Liver (tissue), 9 donors: ENCODE measurements around the gene NPW. TPM values are rescaled to one million over a fixed set of nuclear protein-coding genes. Genes with fewer than 3 reads are reported as not detected.
A peak's percentile ranks its signal among the peaks of the same experiment; 100 is the strongest.

Experiments
- DNase-seq: peaks from one replicate; pipeline ENCODE4 v3.0.0-alpha.2; 2017; ENCODE audit warnings: low spot score
- H3K27ac ChIP-seq, 2 donors: one replicate each; pipeline ENCODE4 v1.7.0; 2013; ENCODE audit warnings: inconsistent platforms in 2 of 2, low read length in 2 of 2, control low read depth in 1 of 2, low read depth in 1 of 2, mild to moderate bottlenecking in 1 of 2
- H3K27me3 ChIP-seq, 4 donors: one replicate each; pipeline versions ENCODE4 v1.6.1 to v1.7.0; 2013; ENCODE audit warnings: low read length in 3 of 4, inconsistent platforms in 1 of 4, mild to moderate bottlenecking in 1 of 4, moderate library complexity in 1 of 4; ENCODE audit not compliant: control insufficient read depth in 4 of 4, insufficient read depth in 4 of 4
- H3K36me3 ChIP-seq, 4 donors: one replicate each; pipeline versions ENCODE4 v1.6.1 to v1.7.0; 2013; ENCODE audit warnings: low read length in 3 of 4, mild to moderate bottlenecking in 3 of 4, low read depth in 1 of 4, moderate library complexity in 1 of 4; ENCODE audit not compliant: control insufficient read depth in 4 of 4, insufficient read depth in 3 of 4
- H3K4me1 ChIP-seq, 4 donors: one replicate each; pipeline versions ENCODE4 v1.6.1 to v1.7.0; 2013; ENCODE audit warnings: low read length in 3 of 4, mild to moderate bottlenecking in 3 of 4, moderate library complexity in 1 of 4; ENCODE audit not compliant: control insufficient read depth in 4 of 4, insufficient read depth in 4 of 4
- H3K4me3 ChIP-seq, 3 donors: one replicate each; pipeline versions ENCODE4 v1.6.1 to v1.7.0; 2013; ENCODE audit warnings: low read length in 3 of 3, control low read depth in 1 of 3, low read depth in 1 of 3, mild to moderate bottlenecking in 1 of 3
- H3K9ac ChIP-seq, 2 donors: one replicate each; pipeline ENCODE4 v1.7.0; 2013; ENCODE audit warnings: low read length in 2 of 2, mild to moderate bottlenecking in 2 of 2, moderate library complexity in 2 of 2, control low read depth in 1 of 2, low read depth in 1 of 2
- H3K9me3 ChIP-seq, 4 donors: one replicate each; pipeline versions ENCODE4 v1.6.1 to v1.7.0; 2013; ENCODE audit warnings: low read length in 3 of 4; ENCODE audit not compliant: control insufficient read depth in 4 of 4
- EGR1 ChIP-seq, 2 donors: IDR thresholded peaks; 2 replicates each; pipeline ENCODE4 v1.6.1; 2016 to 2018; ENCODE audit warnings: antibody characterized with exemption in 2 of 2, low read depth in 2 of 2
- FOXA1 ChIP-seq: IDR thresholded peaks from 2 replicates; pipeline ENCODE4 v1.6.1; 2016; ENCODE audit warnings: antibody characterized with exemption
- FOXA2 ChIP-seq: IDR thresholded peaks from 2 replicates; pipeline ENCODE4 v1.6.1; 2016; ENCODE audit warnings: antibody characterized with exemption
- GABPA ChIP-seq, 2 donors: IDR thresholded peaks in 1 of 2; conservative IDR thresholded peaks in 1 of 2; 2 replicates each; pipeline ENCODE4 v1.6.1; 2016; ENCODE audit warnings: antibody characterized with exemption in 2 of 2, mild to moderate bottlenecking in 1 of 2, moderate library complexity in 1 of 2
- HNF4G ChIP-seq: IDR thresholded peaks from 2 replicates; pipeline ENCODE4 v1.6.1; 2016; ENCODE audit warnings: antibody characterized with exemption
- JUND ChIP-seq, 2 donors: IDR thresholded peaks; 2 replicates each; pipeline ENCODE4 v1.6.1; 2016; ENCODE audit warnings: antibody characterized with exemption in 2 of 2
- NR2F2 ChIP-seq: IDR thresholded peaks from 2 replicates; pipeline ENCODE4 v1.6.1; 2016; ENCODE audit warnings: antibody characterized with exemption
- RAD21 ChIP-seq, 2 donors: IDR thresholded peaks; 2 replicates each; pipeline ENCODE4 v1.6.1; 2016; ENCODE audit warnings: antibody characterized with exemption in 2 of 2, mild to moderate bottlenecking in 2 of 2
- RXRA ChIP-seq, 2 donors: IDR thresholded peaks; 2 replicates each; pipeline ENCODE4 v1.6.1; 2017 to 2018; ENCODE audit warnings: antibody characterized with exemption in 2 of 2, mild to moderate bottlenecking in 1 of 2
- SP1 ChIP-seq: IDR thresholded peaks from 2 replicates; pipeline ENCODE4 v1.6.1; 2018; ENCODE audit warnings: antibody characterized with exemption, mild to moderate bottlenecking
- TAF1 ChIP-seq: conservative IDR thresholded peaks from 2 replicates; pipeline ENCODE4 v1.6.1; 2016; ENCODE audit warnings: antibody characterized with exemption, mild to moderate bottlenecking
- YY1 ChIP-seq: IDR thresholded peaks from 2 replicates; pipeline ENCODE4 v1.6.1; 2016; ENCODE audit warnings: antibody characterized with exemption, mild to moderate bottlenecking
- WGBS: extraction: QIAGEN DNeasy Blood & Tissue Kit; methylation state at CpG from one replicate; pipeline ENCODE4 v1.1.7; 2013; 5-methylcytosine and 5-hydroxymethylcytosine counted together
- polyA plus RNA-seq, 2 donors: library from polyadenylated mRNA; stranded (reverse) in 1 of 2; unstranded in 1 of 2; fragments of 200-250 nt in 1 of 2; fragments of >200 nt in 1 of 2; fragmentation: Nextera tagmentation in 1 of 2; extraction: Ambion mirVana in 1 of 2; gene quantifications; one replicate each; pipeline versions ENCODE4 v1.2.1 to v1.2.3, GENCODE V29; 2013 to 2015
- total RNA-seq, 2 donors: library from RNA; depleted of rRNA; stranded (reverse); fragments of >200 nt; gene quantifications; one replicate each; pipeline ENCODE4 v1.2.3, GENCODE V29; 2014
- TF ChIP-seq, protein P1 (sequence below): IDR thresholded peaks from 2 replicates; pipeline ENCODE4 v1.6.1; 2016; ENCODE audit warnings: antibody characterized with exemption
- TF ChIP-seq, protein P2 (sequence below): IDR thresholded peaks from 2 replicates; pipeline ENCODE4 v1.6.1; 2016; ENCODE audit warnings: antibody characterized with exemption, mild to moderate bottlenecking
- donor health status: healthy.
- donor health status: healthy.
- donor health status: healthy.
- donor health status: healthy.
- donor health status: healthy.

NPW gene
- total and polyA plus RNA-seq, 4 donors: 1.3 to 20.6 (median 9.1) TPM

DNA sequence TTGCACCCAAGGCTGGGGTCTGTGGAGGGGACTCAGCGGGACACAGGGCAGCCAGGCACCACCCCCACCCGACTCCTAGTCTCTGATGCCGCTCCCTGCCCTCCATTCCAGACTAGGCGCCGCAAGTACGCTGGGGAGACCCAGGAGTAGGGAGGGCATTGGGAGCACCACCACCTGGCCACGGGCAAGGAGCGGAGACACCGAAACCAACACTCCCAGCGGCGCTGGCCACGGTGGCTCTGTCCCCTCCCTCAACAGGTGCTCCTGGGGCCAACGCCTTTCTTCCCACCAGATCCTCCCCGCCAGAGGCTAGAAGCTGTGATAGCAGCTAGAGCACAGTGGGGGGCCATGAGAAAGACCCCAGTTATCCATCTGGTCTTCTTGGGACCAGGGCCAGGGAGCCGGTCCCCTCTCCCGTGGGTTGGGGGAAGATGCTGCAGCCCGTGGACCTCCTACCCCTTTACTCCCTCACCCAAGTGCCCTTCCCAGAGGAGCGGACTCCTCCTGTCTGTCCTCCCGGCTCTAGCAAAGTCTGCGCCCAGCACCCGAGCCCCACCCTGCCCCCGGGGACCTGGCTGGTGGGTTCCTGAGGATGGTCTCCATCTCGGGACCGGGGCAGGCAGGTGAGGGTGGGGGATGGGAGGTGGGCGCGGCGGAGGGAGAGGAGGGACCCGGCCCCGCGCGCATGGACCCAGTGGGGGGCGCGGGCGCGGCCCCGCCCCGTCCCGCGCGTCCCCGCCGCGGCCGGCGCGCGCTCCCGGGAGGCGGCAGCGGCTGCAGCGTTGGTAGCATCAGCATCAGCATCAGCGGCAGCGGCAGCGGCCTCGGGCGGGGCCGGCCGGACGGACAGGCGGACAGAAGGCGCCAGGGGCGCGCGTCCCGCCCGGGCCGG lies 30.1 kb upstream of the NPW start, which contains the start of gene SYNGR3:
SYNGR3 (plus strand) TSS at position 762 of the 892 bp plus-strand sequence. CDS start 133 bp downstream, outside the sequence.
- 8% methylated on average over 67 of the region's 67 CpGs for WGBS
- no peak within 1 kb of the TSS for H3K27ac ChIP-seq
- no peak within 1 kb of the TSS for H3K9ac ChIP-seq
- H3K4me1 ChIP-seq: peaks cover 13 to 42% (median 24%) of the 10 kb centered on the region in 4 donors
- no peaks in the 10 kb centered on the region for H3K9me3 ChIP-seq
- TF ChIP-seq YY1: no peak
- no peak for TF ChIP-seq GABPA (IDR thresholded peaks at IDR 0.05 in 1 of 2, conservative IDR thresholded peaks at IDR 0.05 in 1 of 2)
- TF ChIP-seq RAD21 (IDR thresholded peaks at IDR 0.05): no peak
- no peak for TF ChIP-seq JUND (IDR thresholded peaks at IDR 0.05)
- no peak for TF ChIP-seq FOXA2
- no peak for TF ChIP-seq NR2F2
- no peak for TF ChIP-seq EGR1 (IDR thresholded peaks at IDR 0.05; ENCODE audit: low read depth in 2 of 2)
- TF ChIP-seq HNF4G: no peak
- TF ChIP-seq, protein P1, sequence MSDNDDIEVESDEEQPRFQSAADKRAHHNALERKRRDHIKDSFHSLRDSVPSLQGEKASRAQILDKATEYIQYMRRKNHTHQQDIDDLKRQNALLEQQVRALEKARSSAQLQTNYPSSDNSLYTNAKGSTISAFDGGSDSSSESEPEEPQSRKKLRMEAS: no peak
- TF ChIP-seq SP1: no peak
- no peak for TF ChIP-seq FOXA1
- no peak for TF ChIP-seq TAF1
- TF ChIP-seq, protein P2, sequence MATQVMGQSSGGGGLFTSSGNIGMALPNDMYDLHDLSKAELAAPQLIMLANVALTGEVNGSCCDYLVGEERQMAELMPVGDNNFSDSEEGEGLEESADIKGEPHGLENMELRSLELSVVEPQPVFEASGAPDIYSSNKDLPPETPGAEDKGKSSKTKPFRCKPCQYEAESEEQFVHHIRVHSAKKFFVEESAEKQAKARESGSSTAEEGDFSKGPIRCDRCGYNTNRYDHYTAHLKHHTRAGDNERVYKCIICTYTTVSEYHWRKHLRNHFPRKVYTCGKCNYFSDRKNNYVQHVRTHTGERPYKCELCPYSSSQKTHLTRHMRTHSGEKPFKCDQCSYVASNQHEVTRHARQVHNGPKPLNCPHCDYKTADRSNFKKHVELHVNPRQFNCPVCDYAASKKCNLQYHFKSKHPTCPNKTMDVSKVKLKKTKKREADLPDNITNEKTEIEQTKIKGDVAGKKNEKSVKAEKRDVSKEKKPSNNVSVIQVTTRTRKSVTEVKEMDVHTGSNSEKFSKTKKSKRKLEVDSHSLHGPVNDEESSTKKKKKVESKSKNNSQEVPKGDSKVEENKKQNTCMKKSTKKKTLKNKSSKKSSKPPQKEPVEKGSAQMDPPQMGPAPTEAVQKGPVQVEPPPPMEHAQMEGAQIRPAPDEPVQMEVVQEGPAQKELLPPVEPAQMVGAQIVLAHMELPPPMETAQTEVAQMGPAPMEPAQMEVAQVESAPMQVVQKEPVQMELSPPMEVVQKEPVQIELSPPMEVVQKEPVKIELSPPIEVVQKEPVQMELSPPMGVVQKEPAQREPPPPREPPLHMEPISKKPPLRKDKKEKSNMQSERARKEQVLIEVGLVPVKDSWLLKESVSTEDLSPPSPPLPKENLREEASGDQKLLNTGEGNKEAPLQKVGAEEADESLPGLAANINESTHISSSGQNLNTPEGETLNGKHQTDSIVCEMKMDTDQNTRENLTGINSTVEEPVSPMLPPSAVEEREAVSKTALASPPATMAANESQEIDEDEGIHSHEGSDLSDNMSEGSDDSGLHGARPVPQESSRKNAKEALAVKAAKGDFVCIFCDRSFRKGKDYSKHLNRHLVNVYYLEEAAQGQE: no peak
- peaks cover 0 to 17% (median under 1%) of the 10 kb centered on the region in 4 donors for H3K36me3 ChIP-seq
- no peak for DNase-seq
- H3K27me3 ChIP-seq: peaks cover 0 to 9% (median 4%) of the 10 kb centered on the region in 4 donors
- H3K4me3 ChIP-seq: peak within 1 kb of the TSS in 1 of 3 donors; percentile 24

DNA sequence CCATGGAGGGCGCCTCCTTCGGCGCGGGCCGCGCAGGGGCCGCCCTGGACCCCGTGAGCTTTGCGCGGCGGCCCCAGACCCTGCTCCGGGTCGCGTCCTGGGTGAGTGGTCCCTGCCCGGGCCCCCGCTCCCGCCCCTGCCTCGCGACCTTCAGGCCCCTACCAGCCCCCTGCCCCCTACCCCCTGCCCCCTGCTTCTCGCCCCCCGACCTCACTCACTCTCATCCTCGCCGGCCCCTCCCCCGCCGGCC lies 29.6 kb upstream of the NPW start:
- Histone ChIP-seq H3K4me3 (peak overlapping the region in 1 of 3 donors; percentile 24), H3K4me1 (peaks cover 8 to 37% (median 20%) of the 10 kb centered on the region in 4 donors), H3K9ac (no peak overlapping the region), H3K36me3 (peaks cover 0 to 17% (median under 1%) of the 10 kb centered on the region in 4 donors), H3K9me3 (no peaks in the 10 kb centered on the region), H3K27ac (no peak overlapping the region), H3K27me3 (peaks cover 0 to 9% (median 4%) of the 10 kb centered on the region in 4 donors)
- TF ChIP-seq RXRA (IDR thresholded peaks at IDR 0.05): no peak
- DNase-seq: no peak
- 2% methylated on average over 25 of the region's 25 CpGs for WGBS
